ENCODE results near the gene SLC35F3.

Gene SLC35F3

DNA sequence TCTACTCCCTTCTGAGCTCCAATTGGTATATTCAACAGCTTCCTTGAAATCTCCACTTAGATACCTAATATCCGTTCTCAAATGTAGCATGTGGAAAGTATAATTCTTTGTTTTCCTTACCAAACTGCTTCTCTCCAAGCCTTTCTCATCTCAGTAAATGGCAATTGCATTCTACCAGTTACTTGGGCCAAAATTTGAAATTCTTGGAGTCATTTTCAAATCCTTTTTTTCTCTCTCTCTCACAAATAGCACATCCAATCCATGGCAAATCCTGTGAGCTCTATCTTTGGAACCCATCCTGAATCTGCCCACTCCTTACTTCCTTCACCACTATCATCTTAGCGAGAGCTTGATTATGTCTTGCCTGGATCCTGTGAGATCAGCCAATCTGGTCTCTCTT, 39.3 kb upstream of the SLC35F3 start:
- Histone ChIP-seq H4K8ac (ENCODE audit: low read depth, low read length) (no peak overlapping the region), H3K27ac (replicated peaks; ENCODE audit: low read length) (no peak overlapping the region), H2BK15ac (ENCODE audit: low read length) (no peak overlapping the region), H4K91ac (ENCODE audit: low read depth, low read length, poor library complexity) (no peak overlapping the region), H2AFZ (ENCODE audit: low read length) (no peak overlapping the region), H3K14ac (ENCODE audit: low read length) (no peak overlapping the region), H3K4me2 (ENCODE audit: insufficient read depth, low read length, poor library complexity, severe bottlenecking) (no peak overlapping the region), H3K9ac (ENCODE audit: low read depth, low read length, poor library complexity) (no peak overlapping the region), H2AK5ac (ENCODE audit: low read depth, low read length) (no peak overlapping the region), H3K4ac (ENCODE audit: low read length) (no peak overlapping the region), H2BK120ac (ENCODE audit: low read depth, low read length) (no peak overlapping the region), H2BK5ac (ENCODE audit: low read length) (no peak overlapping the region), H3K79me1 (ENCODE audit: low read depth, low read length) (peaks cover 2% of the 10 kb centered on the region), H3K27me3 (ENCODE audit: control insufficient read depth in 3 of 3, insufficient read depth in 3 of 3, low read depth in 1 of 3, low read length in 3 of 3) (no peaks in the 10 kb centered on the region), H3K36me3 (replicated peaks in 1 of 2; ENCODE audit: control insufficient read depth in 2 of 2, insufficient read depth in 2 of 2, low read length in 2 of 2) (no peaks in the 10 kb centered on the region), H3K9me3 (replicated peaks in 1 of 2; ENCODE audit: control insufficient read depth in 2 of 2, insufficient read depth in 1 of 2, low read depth in 1 of 2, low read length in 2 of 2) (peaks cover 0 to 5% of the 10 kb centered on the region in 2 donors), H3K4me3 (ENCODE audit: low read length in 2 of 2) (no peak overlapping the region), H2BK12ac (ENCODE audit: low read length) (no peak overlapping the region), H3K23ac (ENCODE audit: low read depth, low read length, poor library complexity) (no peak overlapping the region), H3K18ac (ENCODE audit: low read length) (no peak overlapping the region), H3K4me1 (ENCODE audit: control insufficient read depth in 2 of 2, insufficient read depth in 1 of 2, low read depth in 1 of 2, low read length in 2 of 2) (no peaks in the 10 kb centered on the region)
- DNase-seq (ENCODE audit: low spot score), result no peak
- no CpG with 5 or more reads among the region's 2 CpGs for WGBS, 2 donors (ENCODE audit: extremely low coverage in 2 of 2, insufficient read length in 2 of 2, insufficient replicate concordance in 1 of 2)

DNA sequence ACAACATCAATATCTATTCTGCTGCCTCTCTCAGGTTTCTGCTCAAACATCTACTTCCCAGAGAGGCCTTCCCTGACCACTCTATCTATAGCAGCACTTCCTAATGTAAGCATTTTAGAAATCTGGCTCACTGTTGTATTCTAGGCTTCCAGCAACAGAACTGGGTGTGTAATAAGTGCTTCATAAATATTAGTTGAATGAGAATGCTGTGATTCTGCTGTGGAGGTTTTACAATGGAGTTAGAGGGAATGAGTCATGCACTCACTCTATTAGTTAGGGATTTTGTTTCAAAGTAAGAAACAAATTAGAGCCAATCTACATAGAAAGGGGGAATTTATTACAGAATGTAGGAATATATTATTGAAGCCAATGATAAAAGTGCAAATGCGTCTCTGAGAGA, 38.6 kb upstream of the SLC35F3 start:
- H3K27me3 ChIP-seq (ENCODE audit: control insufficient read depth in 3 of 3, insufficient read depth in 3 of 3, low read depth in 1 of 3, low read length in 3 of 3), result no peaks in the 10 kb centered on the region
- H3K27ac ChIP-seq (replicated peaks; ENCODE audit: low read length), result no peak overlapping the region
- no peak overlapping the region for H2AFZ ChIP-seq (ENCODE audit: low read length)
- no peaks in the 10 kb centered on the region for H3K4me1 ChIP-seq (ENCODE audit: control insufficient read depth in 2 of 2, insufficient read depth in 1 of 2, low read depth in 1 of 2, low read length in 2 of 2)
- H3K14ac ChIP-seq (ENCODE audit: low read length), result no peak overlapping the region
- no peak overlapping the region for H3K9ac ChIP-seq (ENCODE audit: low read depth, low read length, poor library complexity)
- no peak overlapping the region for H3K18ac ChIP-seq (ENCODE audit: low read length)
- no peak overlapping the region for H2BK12ac ChIP-seq (ENCODE audit: low read length)
- H2AK5ac ChIP-seq (ENCODE audit: low read depth, low read length), result no peak overlapping the region
- H3K4me3 ChIP-seq (ENCODE audit: low read length in 2 of 2), result no peak overlapping the region
- no peak overlapping the region for H3K4me2 ChIP-seq (ENCODE audit: insufficient read depth, low read length, poor library complexity, severe bottlenecking)
- H4K8ac ChIP-seq (ENCODE audit: low read depth, low read length), result no peak overlapping the region
- H3K9me3 ChIP-seq (replicated peaks in 1 of 2; ENCODE audit: control insufficient read depth in 2 of 2, insufficient read depth in 1 of 2, low read depth in 1 of 2, low read length in 2 of 2), result peaks cover 0 to 5% of the 10 kb centered on the region in 2 donors
- no peak overlapping the region for H4K91ac ChIP-seq (ENCODE audit: low read depth, low read length, poor library complexity)
- no peak overlapping the region for H2BK15ac ChIP-seq (ENCODE audit: low read length)
- H3K23ac ChIP-seq (ENCODE audit: low read depth, low read length, poor library complexity), result no peak overlapping the region
- no peak overlapping the region for H2BK5ac ChIP-seq (ENCODE audit: low read length)
- no peak overlapping the region for H2BK120ac ChIP-seq (ENCODE audit: low read depth, low read length)
- H3K79me1 ChIP-seq (ENCODE audit: low read depth, low read length), result peaks cover 2% of the 10 kb centered on the region
- no CpG with 5 or more reads among the region's 1 CpG for WGBS, 2 donors (ENCODE audit: extremely low coverage in 2 of 2, insufficient read length in 2 of 2, insufficient replicate concordance in 1 of 2)
- no peak overlapping the region for H3K4ac ChIP-seq (ENCODE audit: low read length)
- no peak for DNase-seq (ENCODE audit: low spot score)
- H3K36me3 ChIP-seq (replicated peaks in 1 of 2; ENCODE audit: control insufficient read depth in 2 of 2, insufficient read depth in 2 of 2, low read length in 2 of 2), result no peaks in the 10 kb centered on the region

DNA sequence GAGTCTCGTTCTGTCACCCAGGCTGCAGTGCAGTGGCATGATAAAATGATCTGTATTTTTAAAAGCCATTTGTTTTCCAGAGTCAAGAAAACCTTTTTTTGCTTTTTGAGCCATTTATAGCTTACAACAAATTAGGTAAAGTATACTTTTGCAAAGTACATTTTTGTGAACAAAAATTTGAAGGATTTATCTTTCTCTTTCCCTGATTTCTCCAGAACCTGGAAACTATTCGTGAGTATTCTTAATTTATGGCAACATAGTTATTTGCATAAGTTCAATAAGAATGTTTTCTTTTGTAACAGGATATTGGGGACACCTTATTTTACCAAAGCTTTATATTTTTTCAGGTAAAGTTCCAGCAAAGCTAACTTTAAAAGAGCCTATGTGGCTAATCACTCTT, 37.4 kb upstream of the SLC35F3 start:
- Histone ChIP-seq H2BK120ac (ENCODE audit: low read depth, low read length) (no peak overlapping the region), H2AK5ac (ENCODE audit: low read depth, low read length) (no peak overlapping the region), H3K27me3 (ENCODE audit: control insufficient read depth in 3 of 3, insufficient read depth in 3 of 3, low read depth in 1 of 3, low read length in 3 of 3) (no peaks in the 10 kb centered on the region), H3K4me2 (ENCODE audit: insufficient read depth, low read length, poor library complexity, severe bottlenecking) (no peak overlapping the region), H3K36me3 (replicated peaks in 1 of 2; ENCODE audit: control insufficient read depth in 2 of 2, insufficient read depth in 2 of 2, low read length in 2 of 2) (no peaks in the 10 kb centered on the region), H3K23ac (ENCODE audit: low read depth, low read length, poor library complexity) (no peak overlapping the region), H2BK12ac (ENCODE audit: low read length) (no peak overlapping the region), H2BK15ac (ENCODE audit: low read length) (no peak overlapping the region), H3K9ac (ENCODE audit: low read depth, low read length, poor library complexity) (no peak overlapping the region), H3K14ac (ENCODE audit: low read length) (no peak overlapping the region), H3K9me3 (replicated peaks in 1 of 2; ENCODE audit: control insufficient read depth in 2 of 2, insufficient read depth in 1 of 2, low read depth in 1 of 2, low read length in 2 of 2) (peaks cover 0 to 5% of the 10 kb centered on the region in 2 donors), H2BK5ac (ENCODE audit: low read length) (no peak overlapping the region), H3K4me1 (ENCODE audit: control insufficient read depth in 2 of 2, insufficient read depth in 1 of 2, low read depth in 1 of 2, low read length in 2 of 2) (no peaks in the 10 kb centered on the region), H4K8ac (ENCODE audit: low read depth, low read length) (no peak overlapping the region), H2AFZ (ENCODE audit: low read length) (no peak overlapping the region), H3K79me1 (ENCODE audit: low read depth, low read length) (peaks cover 2% of the 10 kb centered on the region), H3K27ac (replicated peaks; ENCODE audit: low read length) (no peak overlapping the region), H3K4ac (ENCODE audit: low read length) (no peak overlapping the region), H3K4me3 (ENCODE audit: low read length in 2 of 2) (no peak overlapping the region), H3K18ac (ENCODE audit: low read length) (no peak overlapping the region), H4K91ac (ENCODE audit: low read depth, low read length, poor library complexity) (no peak overlapping the region)
- whole genome bisulfite sequencing, 2 donors (ENCODE audit: extremely low coverage in 2 of 2, insufficient read length in 2 of 2, insufficient replicate concordance in 1 of 2), result no CpG with 5 or more reads among the region's 2 CpGs
- DNase-seq (ENCODE audit: low spot score), result no peak

DNA sequence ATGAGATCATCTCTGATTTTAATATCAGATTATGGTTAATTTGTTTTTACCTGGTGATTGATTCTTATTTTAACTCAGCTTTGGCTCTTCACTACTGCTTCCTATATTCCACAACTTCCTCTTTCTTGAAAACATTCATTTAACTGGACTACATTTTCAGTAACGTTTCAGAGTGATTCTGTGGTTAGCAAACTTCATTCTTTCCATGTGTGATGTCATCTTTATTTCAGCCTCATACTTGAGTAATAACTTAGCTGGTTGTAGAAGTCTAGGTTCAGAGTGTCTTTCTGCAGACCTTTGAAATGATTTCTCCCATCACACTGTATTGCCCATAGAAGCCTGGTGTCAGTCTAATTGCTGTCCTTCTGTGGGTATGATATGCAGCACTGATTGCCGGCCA, 36.0 kb upstream of the SLC35F3 start:
- Histone ChIP-seq H2BK12ac (ENCODE audit: low read length) (no peak overlapping the region), H3K4me1 (ENCODE audit: control insufficient read depth in 2 of 2, insufficient read depth in 1 of 2, low read depth in 1 of 2, low read length in 2 of 2) (no peaks in the 10 kb centered on the region), H3K36me3 (replicated peaks in 1 of 2; ENCODE audit: control insufficient read depth in 2 of 2, insufficient read depth in 2 of 2, low read length in 2 of 2) (no peaks in the 10 kb centered on the region), H4K8ac (ENCODE audit: low read depth, low read length) (no peak overlapping the region), H3K27me3 (ENCODE audit: control insufficient read depth in 3 of 3, insufficient read depth in 3 of 3, low read depth in 1 of 3, low read length in 3 of 3) (no peaks in the 10 kb centered on the region), H2AK5ac (ENCODE audit: low read depth, low read length) (no peak overlapping the region), H3K79me1 (ENCODE audit: low read depth, low read length) (peaks cover 2% of the 10 kb centered on the region), H3K4ac (ENCODE audit: low read length) (no peak overlapping the region), H3K4me2 (ENCODE audit: insufficient read depth, low read length, poor library complexity, severe bottlenecking) (no peak overlapping the region), H3K18ac (ENCODE audit: low read length) (no peak overlapping the region), H3K27ac (replicated peaks; ENCODE audit: low read length) (no peak overlapping the region), H2AFZ (ENCODE audit: low read length) (no peak overlapping the region), H2BK5ac (ENCODE audit: low read length) (no peak overlapping the region), H2BK15ac (ENCODE audit: low read length) (no peak overlapping the region), H3K9ac (ENCODE audit: low read depth, low read length, poor library complexity) (no peak overlapping the region), H3K9me3 (replicated peaks in 1 of 2; ENCODE audit: control insufficient read depth in 2 of 2, insufficient read depth in 1 of 2, low read depth in 1 of 2, low read length in 2 of 2) (peaks cover 0 to 5% of the 10 kb centered on the region in 2 donors), H3K14ac (ENCODE audit: low read length) (no peak overlapping the region), H3K4me3 (ENCODE audit: low read length in 2 of 2) (no peak overlapping the region), H4K91ac (ENCODE audit: low read depth, low read length, poor library complexity) (no peak overlapping the region), H2BK120ac (ENCODE audit: low read depth, low read length) (no peak overlapping the region), H3K23ac (ENCODE audit: low read depth, low read length, poor library complexity) (no peak overlapping the region)
- DNase-seq (ENCODE audit: low spot score), result no peak
- WGBS, 2 donors (ENCODE audit: extremely low coverage in 2 of 2, insufficient read length in 2 of 2, insufficient replicate concordance in 1 of 2), result no CpG with 5 or more reads among the region's 2 CpGs

Measured in neuronal stem cell (in vitro differentiated cells).